Measurements from ENCODE around the gene PKIG.

GRCh38 chr20:44622501-44623270 is 40.3 kb downstream of the PKIG start:
- TF ChIP-seq CTCF (conservative IDR thresholded peaks at IDR 0.05) = no peak
- no peak for TF ChIP-seq EZH2 (IDR thresholded peaks at IDR 0.05; ENCODE audit: low read depth)
